ENCODE data around the gene ALCAM.

DNA sequence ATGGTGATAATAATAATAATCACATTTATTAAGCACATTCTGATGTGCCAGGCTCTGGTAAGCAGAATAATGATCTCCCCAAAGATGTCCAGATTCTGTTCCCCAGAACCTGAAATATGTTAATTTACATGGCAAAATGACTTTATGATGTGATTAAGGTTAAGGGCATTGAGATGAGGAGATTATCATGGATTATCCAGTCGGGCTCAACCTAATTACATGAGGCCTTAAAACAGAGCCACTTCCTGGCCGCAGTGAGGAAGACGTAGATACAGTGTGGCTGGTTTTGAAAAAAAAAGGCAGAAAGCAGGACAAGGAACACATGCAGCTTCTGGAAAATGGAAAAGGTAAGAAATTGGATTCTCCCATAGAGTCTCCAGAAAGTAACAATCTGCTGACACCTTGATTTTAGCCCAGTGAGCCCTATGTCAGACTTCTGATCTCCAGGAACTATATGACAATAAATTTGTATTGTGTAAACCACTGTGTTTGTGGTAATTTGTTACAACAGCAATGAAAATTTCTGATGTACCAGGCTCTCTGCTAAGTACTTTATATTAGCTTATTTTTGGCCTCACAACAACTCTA lies 126.7 kb downstream of the ALCAM start:
- TF ChIP-seq, protein P1, sequence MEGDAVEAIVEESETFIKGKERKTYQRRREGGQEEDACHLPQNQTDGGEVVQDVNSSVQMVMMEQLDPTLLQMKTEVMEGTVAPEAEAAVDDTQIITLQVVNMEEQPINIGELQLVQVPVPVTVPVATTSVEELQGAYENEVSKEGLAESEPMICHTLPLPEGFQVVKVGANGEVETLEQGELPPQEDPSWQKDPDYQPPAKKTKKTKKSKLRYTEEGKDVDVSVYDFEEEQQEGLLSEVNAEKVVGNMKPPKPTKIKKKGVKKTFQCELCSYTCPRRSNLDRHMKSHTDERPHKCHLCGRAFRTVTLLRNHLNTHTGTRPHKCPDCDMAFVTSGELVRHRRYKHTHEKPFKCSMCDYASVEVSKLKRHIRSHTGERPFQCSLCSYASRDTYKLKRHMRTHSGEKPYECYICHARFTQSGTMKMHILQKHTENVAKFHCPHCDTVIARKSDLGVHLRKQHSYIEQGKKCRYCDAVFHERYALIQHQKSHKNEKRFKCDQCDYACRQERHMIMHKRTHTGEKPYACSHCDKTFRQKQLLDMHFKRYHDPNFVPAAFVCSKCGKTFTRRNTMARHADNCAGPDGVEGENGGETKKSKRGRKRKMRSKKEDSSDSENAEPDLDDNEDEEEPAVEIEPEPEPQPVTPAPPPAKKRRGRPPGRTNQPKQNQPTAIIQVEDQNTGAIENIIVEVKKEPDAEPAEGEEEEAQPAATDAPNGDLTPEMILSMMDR (conservative IDR thresholded peaks at IDR 0.05): no peak
- no peak for TF ChIP-seq ZFX (IDR thresholded peaks at IDR 0.05)
